Caco-2 (cell line): Measurements from ENCODE around the gene LATS1. TPM values are rescaled to one million over a fixed set of nuclear protein-coding genes. Genes with fewer than 3 reads are reported as not detected.

Source experiments
- BruUV-seq: library from RNA; stranded (reverse); fragments of 400-500 nt; replicated peaks from 2 replicates; lab custom pipeline; 2021; lab: Mats Ljungman, UMichigan
- CTCF ChIA-PET: fragments of 300-600 bp; sonication (Branson Sonifier 250); formaldehyde crosslinking; loops from one replicate; lab custom pipeline; 2022; ENCODE audit warnings: antibody characterized with exemption; lab: Charles Lee
- POLR2A ChIA-PET: fragments of 300-600 bp; sonication (Branson Sonifier 250); formaldehyde crosslinking; loops from one replicate; lab custom pipeline; 2022; ENCODE audit warnings: antibody characterized with exemption; lab: Charles Lee
- DNase-seq, 2 experiments: peaks; one replicate each; pipeline versions ENCODE4 v3.0.0 to v3.0.0-alpha.2; 2020 to 2022
- H3K27me3 ChIP-seq: replicated peaks from 2 replicates; pipeline ENCODE4 v1.6.0; 2011; ENCODE audit warnings: low read length; ENCODE audit not compliant: control insufficient read depth, insufficient read depth
- H3K36me3 ChIP-seq: 2 replicates; pipeline ENCODE4 v1.5.1; 2011; ENCODE audit warnings: low read length; ENCODE audit not compliant: control insufficient read depth, insufficient read depth
- H3K4me1 ChIP-seq: fragments of 250-450 bp; sonication (Bioruptor Pico); 2 replicates; pipeline ENCODE4 v1.5.1; 2020; ENCODE audit warnings: mild to moderate bottlenecking
- H3K4me3 ChIP-seq: 2 replicates; pipeline ENCODE4 v1.5.1; 2011; ENCODE audit warnings: low read depth, mild to moderate bottlenecking, control low read depth, low read length
- H3K9me3 ChIP-seq: fragments of 250-450 bp; sonication (Bioruptor Pico); 2 replicates; pipeline ENCODE4 v1.5.1; 2020; ENCODE audit warnings: mild to moderate bottlenecking, moderate library complexity
- H3K27ac Mint-ChIP-seq: one replicate; pipeline ENCODE4 v1.8.0; 2022; ENCODE audit warnings: mixed read lengths; ENCODE audit not compliant: unreplicated experiment
- H3K27me3 Mint-ChIP-seq: one replicate; pipeline ENCODE4 v1.8.0; 2022; ENCODE audit warnings: mixed read lengths; ENCODE audit not compliant: insufficient read depth, unreplicated experiment
- H3K36me3 Mint-ChIP-seq: one replicate; pipeline ENCODE4 v1.8.0; 2022; ENCODE audit warnings: mild to moderate bottlenecking, mixed read lengths; ENCODE audit not compliant: insufficient read depth, unreplicated experiment
- H3K4me1 Mint-ChIP-seq: one replicate; pipeline ENCODE4 v1.8.0; 2022; ENCODE audit warnings: low read depth, mixed read lengths; ENCODE audit not compliant: unreplicated experiment
- H3K4me3 Mint-ChIP-seq: one replicate; pipeline ENCODE4 v1.8.0; 2022; ENCODE audit warnings: mild to moderate bottlenecking, moderate library complexity, mixed read lengths; ENCODE audit not compliant: unreplicated experiment
- H3K9me3 Mint-ChIP-seq: one replicate; pipeline ENCODE4 v1.8.0; 2022; ENCODE audit warnings: mixed read lengths; ENCODE audit not compliant: unreplicated experiment
- CTCF ChIP-seq, 2 experiments: fragments of 200-600 bp in 1 of 2; IDR thresholded peaks; 1 replicate in 1 of 2; 2 replicates in 1 of 2; pipeline versions ENCODE4 v1.5.1 to v1.8.0; 2011 to 2022; ENCODE audit warnings: antibody characterized with exemption in 1 of 2, control low read depth in 1 of 2, inconsistent platforms in 1 of 2, low read depth in 1 of 2, low read length in 1 of 2, mild to moderate bottlenecking in 1 of 2, moderate library complexity in 1 of 2; ENCODE audit not compliant: insufficient read depth in 1 of 2, severe bottlenecking in 1 of 2, unreplicated experiment in 1 of 2
- intact Hi-C: fragments of 100-400 bp; cut with micrococcal nuclease; formaldehyde crosslinking; loops from one replicate; pipeline ENCODE4 v1.10.0; 2022; ENCODE audit not compliant: unreplicated experiment
- total RNA-seq: library from RNA; stranded (reverse); gene quantifications from 2 replicates; pipeline ENCODE4 v1.2.3, GENCODE V29; 2022

The LATS1 gene
- total RNA-seq, 1 experiment from 2014 or later, result 28.7 TPM

GRCh38 chr6:149615805-149616204, 102.1 kb downstream of the LATS1 start:
- H3K4me1 Mint-ChIP-seq, result no peaks in the 10 kb centered on the region
- Histone ChIP-seq H3K36me3 (no peaks in the 10 kb centered on the region; the same call in 1 of the 2 replicates), H3K27me3 (no peaks in the 10 kb centered on the region), H3K9me3 (no peaks in the 10 kb centered on the region), H3K4me1 (no peaks in the 10 kb centered on the region), H3K4me3 (no peak overlapping the region)
- no peak overlapping the region for H3K4me3 Mint-ChIP-seq
- no peaks in the 10 kb centered on the region for H3K9me3 Mint-ChIP-seq
- H3K27me3 Mint-ChIP-seq, result no peaks in the 10 kb centered on the region
- TF ChIP-seq CTCF (IDR thresholded peaks at IDR 0.05; ENCODE audit: insufficient read depth in 1 of 2, low read depth in 1 of 2, low read length in 1 of 2, severe bottlenecking in 1 of 2, unreplicated experiment in 1 of 2), result no peak
- intact Hi-C loops, result no loop called here
- no peak for DNase-seq
- BruUV-seq, result no TSS peak
- ChIA-PET POLR2A (no interaction called here), CTCF (no interaction called here)
- H3K36me3 Mint-ChIP-seq, result peaks cover 4% of the 10 kb centered on the region
- no peak overlapping the region for H3K27ac Mint-ChIP-seq

- no peak overlapping the region for H3K27ac Mint-ChIP-seq
- peaks cover 4% of the 10 kb centered on the region for H3K36me3 Mint-ChIP-seq
- Histone ChIP-seq H3K4me1 (no peaks in the 10 kb centered on the region), H3K4me3 (no peak overlapping the region), H3K27me3 (no peaks in the 10 kb centered on the region), H3K36me3 (no peaks in the 10 kb centered on the region; the same call in 1 of the 2 replicates), H3K9me3 (no peaks in the 10 kb centered on the region)
- ChIA-PET POLR2A (no interaction called here), CTCF (no interaction called here)
- H3K4me1 Mint-ChIP-seq, result no peaks in the 10 kb centered on the region
- no peak for DNase-seq
- no peaks in the 10 kb centered on the region for H3K27me3 Mint-ChIP-seq
- BruUV-seq, result no TSS peak
- no peak for TF ChIP-seq CTCF (IDR thresholded peaks at IDR 0.05; ENCODE audit: insufficient read depth in 1 of 2, low read depth in 1 of 2, low read length in 1 of 2, severe bottlenecking in 1 of 2, unreplicated experiment in 1 of 2)
- intact Hi-C loops, result no loop called here
- H3K9me3 Mint-ChIP-seq, result no peaks in the 10 kb centered on the region
- no peak overlapping the region for H3K4me3 Mint-ChIP-seq
Measured at GRCh38 chr6:149614337-149614736, 103.6 kb downstream of the LATS1 start.

- Mint-ChIP-seq H3K9me3 (no peaks in the 10 kb centered on the region), H3K4me1 (no peaks in the 10 kb centered on the region), H3K36me3 (no peaks in the 10 kb centered on the region), H3K4me3 (no peak overlapping the region), H3K27ac (no peak overlapping the region), H3K27me3 (no peaks in the 10 kb centered on the region)
- H3K4me3 ChIP-seq, result no peak overlapping the region
- BruUV-seq, result no TSS peak
- CTCF ChIA-PET, result no interaction called here
- no peaks in the 10 kb centered on the region for H3K27me3 ChIP-seq
- intact Hi-C loops, result no loop called here
- POLR2A ChIA-PET, result no interaction called here
- DNase-seq, result no peak
- H3K9me3 ChIP-seq, result no peaks in the 10 kb centered on the region
- TF ChIP-seq CTCF (IDR thresholded peaks at IDR 0.05; ENCODE audit: insufficient read depth in 1 of 2, low read depth in 1 of 2, low read length in 1 of 2, severe bottlenecking in 1 of 2, unreplicated experiment in 1 of 2), result no peak
- H3K4me1 ChIP-seq, result no peaks in the 10 kb centered on the region
- H3K36me3 ChIP-seq, result no peaks in the 10 kb centered on the region
Measured at GRCh38 chr6:149608381-149608982, 109.4 kb downstream of the LATS1 start.

Other genes with a start within 250 kb of the LATS1 start
- gene ZC3H12D, start 233.1 kb downstream of the LATS1 start, total RNA-seq, result 0.57 and 0.65 TPM in 2 replicates
- gene PPIL4, start 172.1 kb downstream of the LATS1 start, total RNA-seq, result 28.3 and 28.4 TPM in 2 replicates
- 29.6 and 34.9 TPM in 2 replicates for gene GINM1, start 151.7 kb downstream of the LATS1 start, total RNA-seq
- gene KATNA1, start 69.4 kb downstream of the LATS1 start, total RNA-seq, result 16.7 and 19.2 TPM in 2 replicates
- gene NUP43, start 28.4 kb upstream of the LATS1 start, total RNA-seq, result 64.2 and 65.2 TPM in 2 replicates
- gene PCMT1, start 31.6 kb upstream of the LATS1 start, total RNA-seq, result 118 and 119 TPM in 2 replicates
- 17.7 and 18.4 TPM in 2 replicates for gene LRP11, start 146.3 kb upstream of the LATS1 start, total RNA-seq
- not detected in 2 replicates for gene RAET1E, start 180.0 kb upstream of the LATS1 start, total RNA-seq
- not detected in 2 replicates for gene RAET1G, start 205.0 kb upstream of the LATS1 start, total RNA-seq
- gene ULBP2, start 223.9 kb upstream of the LATS1 start, total RNA-seq, result 4.8 and 4.9 TPM in 2 replicates
- gene ULBP1, start 245.8 kb upstream of the LATS1 start, total RNA-seq, result 5.4 and 7.7 TPM in 2 replicates